ENCODE measurements around the gene CYLD. TPM values are rescaled to one million over a fixed set of nuclear protein-coding genes. Genes with fewer than 3 reads are reported as not detected.

CYLD gene
- total RNA-seq, 1 experiment from 2014 or later: 11.9 TPM

DNA sequence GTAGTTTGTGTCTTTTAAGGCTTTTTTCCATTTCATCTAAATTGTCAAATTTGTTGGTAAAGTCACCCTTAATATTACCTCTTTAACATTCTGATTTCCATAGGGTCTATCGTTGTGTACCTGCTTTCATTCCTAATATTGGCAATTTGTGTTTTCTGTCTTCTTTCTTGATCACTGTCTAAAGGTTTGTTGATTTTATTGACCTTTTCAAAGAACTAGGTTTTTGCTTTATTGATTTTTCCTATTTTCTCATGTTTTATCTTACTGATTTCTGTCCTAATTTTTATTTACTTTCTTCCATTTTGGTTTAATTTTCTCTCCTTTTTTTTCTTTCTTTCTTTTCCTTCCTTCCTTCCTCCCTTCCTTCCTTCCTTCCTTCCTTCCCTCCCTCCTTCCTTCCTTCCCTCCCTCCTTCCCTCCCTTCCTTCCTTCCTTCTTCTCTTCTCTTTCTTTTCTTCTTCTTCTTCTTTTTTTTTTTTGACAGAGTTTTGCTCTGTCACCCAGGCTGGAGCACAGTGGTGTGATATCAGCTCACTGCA is 86.3 kb downstream of the CYLD start:
- BruUV-seq (replicated peaks): no TSS peak
- ChIA-PET CTCF (no interaction called here), RAD21 (ENCODE audit: low non-redundant PET in 1 of 2, low total read pairs in 2 of 2, uncharacterized antibody in 2 of 2, unreplicated experiment in 2 of 2) (no interaction called here), POLR2A (no interaction called here)
- Histone ChIP-seq H3K9me2 (ENCODE audit: insufficient read depth) (no peaks in the 10 kb centered on the region), H3K4me1 (ENCODE audit: control insufficient read depth in 1 of 2, insufficient read depth in 2 of 2, low read length in 2 of 2) (no peaks in the 10 kb centered on the region), H2AFZ (ENCODE audit: low read depth, low read length, poor library complexity, severe bottlenecking) (no peak overlapping the region), H3K9ac (ENCODE audit: low read length) (no peak overlapping the region), H3K27ac (ENCODE audit: low read depth, low read length) (no peak overlapping the region), H3K36me3 (ENCODE audit: control insufficient read depth in 1 of 2, insufficient read depth in 2 of 2, low read length in 2 of 2) (no peaks in the 10 kb centered on the region), H3K9me3 (ENCODE audit: control insufficient read depth in 1 of 2, insufficient read depth in 1 of 2, low read depth in 1 of 2, low read length in 2 of 2) (no peaks in the 10 kb centered on the region), H3K4me2 (ENCODE audit: low read length) (no peak overlapping the region), H3K79me2 (ENCODE audit: insufficient read depth, low read length) (no peaks in the 10 kb centered on the region), H4K20me1 (ENCODE audit: insufficient read depth) (no peaks in the 10 kb centered on the region), H3K27me3 (ENCODE audit: insufficient read depth, low read length) (peaks cover 4% of the 10 kb centered on the region; the same call in 1 of the 2 replicates), H3K4me3 (replicated peaks in 1 of 2; ENCODE audit: low read depth in 1 of 2, low read length in 2 of 2) (no peak overlapping the region)
- ATAC-seq (no peak), DNase-seq (ENCODE audit: low read depth, low spot score) (no peak)
- TF ChIP-seq POLR2AphosphoS5 (IDR thresholded peaks at IDR 0.05; ENCODE audit: low read depth, low read length) (no peak), ZFX (IDR thresholded peaks at IDR 0.05) (no peak), SRF (IDR thresholded peaks at IDR 0.05; ENCODE audit: low read depth) (no peak), RAD21 (IDR thresholded peaks at IDR 0.05; ENCODE audit: low read depth) (no peak), YY1 (IDR thresholded peaks at IDR 0.05; ENCODE audit: extremely low read depth, insufficient replicate concordance, low read depth, low read length) (no peak), CBX3 (IDR thresholded peaks at IDR 0.05; ENCODE audit: low read depth) (no peak), EGR1 (IDR thresholded peaks at IDR 0.05; ENCODE audit: low read depth) (no peak), SP1 (IDR thresholded peaks at IDR 0.05; ENCODE audit: low read depth) (no peak), POLR2A (IDR thresholded peaks at IDR 0.05; ENCODE audit: borderline replicate concordance, extremely low read depth, insufficient read depth, insufficient read length) (no peak), REST (IDR thresholded peaks at IDR 0.05; ENCODE audit: low read depth) (no peak), JUND (IDR thresholded peaks at IDR 0.05) (no peak), ZNF274 (IDR thresholded peaks at IDR 0.05; ENCODE audit: low read depth, low read length) (no peak), EZH2 (IDR thresholded peaks at IDR 0.05) (no peak), TCF7L2 (IDR thresholded peaks at IDR 0.05; ENCODE audit: borderline replicate concordance, extremely low read depth, insufficient read depth, insufficient read length) (no peak), ELF1 (IDR thresholded peaks at IDR 0.05; ENCODE audit: borderline replicate concordance, low read depth) (no peak), EZH2phosphoT487 (IDR thresholded peaks at IDR 0.05; ENCODE audit: borderline replicate concordance) (no peak)
- TF ChIP-seq, protein P1, sequence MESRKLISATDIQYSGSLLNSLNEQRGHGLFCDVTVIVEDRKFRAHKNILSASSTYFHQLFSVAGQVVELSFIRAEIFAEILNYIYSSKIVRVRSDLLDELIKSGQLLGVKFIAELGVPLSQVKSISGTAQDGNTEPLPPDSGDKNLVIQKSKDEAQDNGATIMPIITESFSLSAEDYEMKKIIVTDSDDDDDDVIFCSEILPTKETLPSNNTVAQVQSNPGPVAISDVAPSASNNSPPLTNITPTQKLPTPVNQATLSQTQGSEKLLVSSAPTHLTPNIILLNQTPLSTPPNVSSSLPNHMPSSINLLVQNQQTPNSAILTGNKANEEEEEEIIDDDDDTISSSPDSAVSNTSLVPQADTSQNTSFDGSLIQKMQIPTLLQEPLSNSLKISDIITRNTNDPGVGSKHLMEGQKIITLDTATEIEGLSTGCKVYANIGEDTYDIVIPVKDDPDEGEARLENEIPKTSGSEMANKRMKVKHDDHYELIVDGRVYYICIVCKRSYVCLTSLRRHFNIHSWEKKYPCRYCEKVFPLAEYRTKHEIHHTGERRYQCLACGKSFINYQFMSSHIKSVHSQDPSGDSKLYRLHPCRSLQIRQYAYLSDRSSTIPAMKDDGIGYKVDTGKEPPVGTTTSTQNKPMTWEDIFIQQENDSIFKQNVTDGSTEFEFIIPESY (IDR thresholded peaks at IDR 0.05; ENCODE audit: extremely low read depth, insufficient replicate concordance, low read length): no peak
- TF ChIP-seq, protein P2, sequence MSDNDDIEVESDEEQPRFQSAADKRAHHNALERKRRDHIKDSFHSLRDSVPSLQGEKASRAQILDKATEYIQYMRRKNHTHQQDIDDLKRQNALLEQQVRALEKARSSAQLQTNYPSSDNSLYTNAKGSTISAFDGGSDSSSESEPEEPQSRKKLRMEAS (IDR thresholded peaks at IDR 0.05): no peak
- TF ChIP-seq, protein P3, sequence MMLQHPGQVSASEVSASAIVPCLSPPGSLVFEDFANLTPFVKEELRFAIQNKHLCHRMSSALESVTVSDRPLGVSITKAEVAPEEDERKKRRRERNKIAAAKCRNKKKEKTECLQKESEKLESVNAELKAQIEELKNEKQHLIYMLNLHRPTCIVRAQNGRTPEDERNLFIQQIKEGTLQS (IDR thresholded peaks at IDR 0.05): no peak
- TF ChIP-seq, protein P4, sequence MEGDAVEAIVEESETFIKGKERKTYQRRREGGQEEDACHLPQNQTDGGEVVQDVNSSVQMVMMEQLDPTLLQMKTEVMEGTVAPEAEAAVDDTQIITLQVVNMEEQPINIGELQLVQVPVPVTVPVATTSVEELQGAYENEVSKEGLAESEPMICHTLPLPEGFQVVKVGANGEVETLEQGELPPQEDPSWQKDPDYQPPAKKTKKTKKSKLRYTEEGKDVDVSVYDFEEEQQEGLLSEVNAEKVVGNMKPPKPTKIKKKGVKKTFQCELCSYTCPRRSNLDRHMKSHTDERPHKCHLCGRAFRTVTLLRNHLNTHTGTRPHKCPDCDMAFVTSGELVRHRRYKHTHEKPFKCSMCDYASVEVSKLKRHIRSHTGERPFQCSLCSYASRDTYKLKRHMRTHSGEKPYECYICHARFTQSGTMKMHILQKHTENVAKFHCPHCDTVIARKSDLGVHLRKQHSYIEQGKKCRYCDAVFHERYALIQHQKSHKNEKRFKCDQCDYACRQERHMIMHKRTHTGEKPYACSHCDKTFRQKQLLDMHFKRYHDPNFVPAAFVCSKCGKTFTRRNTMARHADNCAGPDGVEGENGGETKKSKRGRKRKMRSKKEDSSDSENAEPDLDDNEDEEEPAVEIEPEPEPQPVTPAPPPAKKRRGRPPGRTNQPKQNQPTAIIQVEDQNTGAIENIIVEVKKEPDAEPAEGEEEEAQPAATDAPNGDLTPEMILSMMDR (IDR thresholded peaks at IDR 0.05 in 2 of 3, conservative IDR thresholded peaks at IDR 0.05 in 1 of 3; ENCODE audit: borderline replicate concordance in 1 of 3, insufficient read depth in 1 of 3, low read depth in 2 of 3, low read length in 2 of 3): no peak
- intact Hi-C loops (cut with micrococcal nuclease): no loop called here
